ENCODE measurements around the gene EPSTI1.
"Not testable (repeated sequence)": the region's sequence is repeated elsewhere in the genome, so short reads cannot be mapped to it uniquely, and the experiment has no call there.

The EPSTI1 gene

GRCh38 chr13:43003729-43004128 is 11.7 kb upstream of the EPSTI1 start:
- no peak for DNase-seq

DNA sequence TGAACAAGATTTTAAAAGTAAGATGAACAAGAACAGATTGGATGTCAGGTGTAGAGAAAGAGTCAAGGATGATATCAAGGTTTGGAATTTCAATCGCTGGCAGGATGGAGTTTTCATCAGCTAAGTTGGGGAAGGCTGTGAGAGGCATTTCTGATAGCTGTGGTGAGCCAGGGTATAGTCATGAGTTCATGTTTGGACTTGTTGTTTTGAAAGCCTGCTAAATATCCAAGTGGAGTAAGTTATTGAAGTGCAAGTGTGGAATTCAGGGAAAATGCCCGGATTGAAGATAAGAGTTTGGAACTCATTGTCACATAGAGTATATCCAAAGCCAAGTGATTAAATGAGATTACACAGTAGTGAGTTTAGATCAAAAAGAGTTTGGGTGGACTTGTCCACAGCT is 11.0 kb upstream of the EPSTI1 start:
- no peak for DNase-seq

- no peak for DNase-seq
These were observed 10.0 kb upstream of the EPSTI1 start for GRCh38 chr13:43002021-43002420.

DNA sequence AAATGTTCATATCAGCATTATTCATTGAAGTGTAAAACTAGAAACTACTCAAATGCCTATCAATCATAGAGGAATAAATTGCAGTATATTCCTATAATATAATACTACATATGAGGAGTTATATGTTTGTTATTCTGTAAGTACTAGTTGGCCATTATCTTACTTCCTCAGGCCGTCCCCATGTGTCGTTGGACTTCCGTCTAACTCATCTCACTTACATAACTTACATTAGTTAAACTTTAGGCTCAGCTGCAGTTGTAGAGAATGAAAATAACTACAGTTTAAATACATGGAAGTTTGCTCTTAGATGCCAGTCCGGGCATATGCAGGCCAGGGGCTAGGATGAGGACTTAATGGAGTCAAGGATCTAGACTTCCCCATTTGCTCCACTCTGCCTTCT is 8.6 kb upstream of the EPSTI1 start:
- DNase-seq: no peak

DNA sequence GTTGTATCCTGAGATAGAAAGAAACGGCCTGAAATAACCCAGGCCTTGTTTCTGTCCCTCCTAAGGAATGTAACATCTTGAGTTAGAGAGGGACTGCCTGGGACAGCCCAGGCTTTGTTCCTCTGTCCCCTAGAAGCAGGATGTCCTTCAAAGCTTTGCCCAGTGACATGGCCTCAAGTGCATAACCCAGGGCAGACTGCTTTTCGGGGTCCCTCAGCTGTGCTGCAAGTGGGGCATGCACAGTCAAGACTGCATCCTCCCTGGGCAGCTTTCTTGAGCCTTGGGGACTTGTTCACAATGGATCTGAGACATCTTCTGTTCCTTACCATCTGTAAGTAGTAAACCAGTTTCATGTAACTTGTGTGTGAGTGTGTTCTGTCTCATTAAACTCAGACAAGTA is 7.5 kb upstream of the EPSTI1 start:
- DNase-seq: no peak

DNA sequence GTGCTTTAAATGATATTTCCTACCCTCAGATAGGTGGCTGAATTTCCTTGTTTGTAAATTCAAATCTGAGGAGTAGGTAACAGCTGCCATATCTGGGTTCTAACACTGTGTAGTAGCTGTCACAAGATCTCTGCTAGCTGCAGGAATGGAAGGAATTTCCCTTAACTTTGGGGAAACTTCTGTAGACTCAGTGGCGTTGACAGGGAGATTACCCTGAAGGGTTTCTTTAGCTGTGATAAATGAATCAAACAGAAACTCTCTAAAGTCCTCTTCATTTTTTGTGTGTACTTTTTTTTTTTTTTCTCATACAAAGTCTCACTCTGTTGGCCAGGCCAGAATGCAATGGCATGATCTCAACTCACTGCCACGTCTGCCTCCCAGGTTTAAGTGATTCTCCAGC is 5.3 kb upstream of the EPSTI1 start:
- DNase-seq: no peak

DNA sequence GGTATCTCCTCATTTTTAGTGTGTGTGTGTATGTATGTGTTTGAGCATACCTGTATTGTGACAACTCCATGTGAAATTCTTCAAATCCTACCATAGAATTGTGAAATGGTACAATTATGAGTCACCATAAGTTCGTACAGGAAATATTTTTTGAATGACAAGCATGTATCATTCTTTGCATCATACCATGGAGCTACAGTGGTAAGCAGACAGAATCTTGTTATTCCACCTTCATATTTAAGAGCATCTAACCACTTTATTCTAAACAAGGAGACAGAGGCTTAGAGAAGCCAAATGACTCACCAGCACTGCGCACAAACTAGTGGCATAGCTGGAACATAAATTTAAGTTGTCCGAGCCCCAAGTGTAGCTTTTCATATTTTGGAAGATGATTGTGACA is 4.5 kb upstream of the EPSTI1 start:
- DNase-seq: no peak

DNA sequence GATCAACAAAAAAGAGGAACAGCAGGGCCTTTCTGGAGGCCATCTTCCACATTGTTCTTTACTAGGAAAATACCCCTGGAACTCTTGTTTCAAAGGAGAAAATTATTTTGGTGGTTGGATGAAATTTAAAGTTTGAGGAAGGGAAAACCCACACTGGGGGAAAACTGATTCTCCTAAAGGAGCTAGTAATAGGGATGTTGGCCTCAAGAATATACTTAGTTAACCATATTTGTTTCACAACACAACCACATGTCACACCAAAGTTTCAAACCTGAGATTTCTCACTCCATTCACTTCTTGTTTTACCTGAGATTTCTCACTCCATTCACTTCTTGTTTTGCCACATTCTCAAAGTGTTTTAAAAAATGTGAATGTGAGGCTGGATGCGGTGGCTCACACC is 2.8 kb upstream of the EPSTI1 start:
- DNase-seq: no peak

- no peak for DNase-seq
These were observed 702 bp upstream of the EPSTI1 start for GRCh38 chr13:42992764-42993122.

GRCh38 chr13:42991233-42991897 is 676 bp downstream of the EPSTI1 start:
- DNase-seq: not testable (repeated sequence)

GRCh38 chr13:42990291-42991232 is 1.5 kb downstream of the EPSTI1 start:
- DNase-seq: no peak

DNA sequence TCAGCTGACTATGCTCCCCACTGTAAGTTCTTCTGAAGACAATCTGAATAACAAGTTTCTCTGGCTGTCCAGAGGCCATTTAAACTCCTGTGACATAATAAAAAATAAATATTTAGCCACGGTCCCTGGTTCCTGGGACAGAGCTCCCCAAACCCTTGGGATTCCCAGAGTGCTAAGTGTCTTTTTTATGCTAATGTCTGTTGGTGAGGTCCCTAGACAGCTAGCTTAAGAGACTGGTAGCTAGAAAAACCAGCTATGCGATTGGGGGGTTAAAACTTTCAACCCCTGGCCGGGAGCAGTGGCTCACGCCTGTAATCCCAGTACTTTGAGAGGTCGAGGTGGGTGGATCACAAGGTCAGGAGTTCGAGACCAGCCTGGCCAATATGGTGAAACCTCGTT is 5.9 kb downstream of the EPSTI1 start:
- DNase-seq: no peak

DNA sequence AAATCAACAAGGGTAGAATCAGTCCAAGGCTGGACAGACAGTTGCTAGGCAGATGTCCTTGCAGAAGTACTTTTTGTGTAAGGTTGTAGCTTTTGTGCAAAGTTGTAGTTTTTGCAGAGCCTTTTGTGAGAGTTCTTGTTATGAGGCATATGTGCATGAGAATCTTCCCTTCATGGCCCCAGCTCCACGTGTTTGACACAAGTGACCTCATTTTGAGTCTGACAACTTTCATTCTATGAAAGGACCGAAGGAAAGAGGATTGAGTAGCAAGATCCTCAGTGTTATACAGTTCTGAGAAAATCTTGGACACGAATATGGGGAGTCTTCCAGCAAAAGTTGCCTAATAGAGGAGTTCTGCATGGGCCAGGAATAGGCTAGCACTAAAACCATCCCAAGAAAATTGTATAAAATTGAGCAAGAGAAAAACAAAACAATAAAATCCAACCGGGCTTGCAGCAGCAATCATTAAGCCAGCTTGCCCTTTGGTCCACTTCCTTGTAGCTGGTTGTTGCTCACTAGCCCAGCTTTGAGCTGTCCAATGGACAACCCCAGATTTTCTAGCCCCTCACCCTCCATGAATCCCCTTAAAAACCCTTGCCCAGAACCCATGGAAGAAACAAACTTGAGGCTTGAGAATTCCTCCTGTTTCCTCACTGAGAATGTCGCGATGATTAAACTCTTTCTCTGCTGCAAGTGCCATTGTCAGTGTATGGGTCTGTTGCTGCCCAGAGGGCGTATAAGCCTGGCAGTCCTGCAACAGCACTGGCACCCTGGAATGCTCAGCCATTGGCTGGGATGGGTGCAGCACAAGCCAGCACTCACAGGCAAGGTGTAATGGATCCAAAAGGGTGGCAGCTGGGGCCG is 6.5 kb downstream of the EPSTI1 start:
- DNase-seq: no peak

GRCh38 chr13:42984691-42985090 is 7.3 kb downstream of the EPSTI1 start:
- no peak for DNase-seq

DNA sequence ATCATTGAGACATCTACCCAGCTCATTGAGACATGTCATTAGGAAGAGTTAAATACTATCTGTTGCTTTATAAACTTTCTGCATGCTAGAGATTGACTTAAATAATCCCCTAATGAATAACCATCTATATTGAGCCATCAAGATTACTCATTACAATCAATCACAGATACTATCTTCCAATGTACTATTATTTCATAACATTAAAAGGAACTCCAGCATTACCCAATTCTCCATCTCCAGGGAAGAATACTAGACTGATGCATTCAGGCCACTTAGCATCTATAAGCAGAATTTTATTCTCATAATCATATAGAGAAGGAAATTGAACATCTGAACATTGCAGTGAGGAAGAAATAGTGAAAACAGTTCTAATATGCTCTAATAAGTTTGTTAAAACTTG is 8.0 kb downstream of the EPSTI1 start:
- no peak for DNase-seq

DNA sequence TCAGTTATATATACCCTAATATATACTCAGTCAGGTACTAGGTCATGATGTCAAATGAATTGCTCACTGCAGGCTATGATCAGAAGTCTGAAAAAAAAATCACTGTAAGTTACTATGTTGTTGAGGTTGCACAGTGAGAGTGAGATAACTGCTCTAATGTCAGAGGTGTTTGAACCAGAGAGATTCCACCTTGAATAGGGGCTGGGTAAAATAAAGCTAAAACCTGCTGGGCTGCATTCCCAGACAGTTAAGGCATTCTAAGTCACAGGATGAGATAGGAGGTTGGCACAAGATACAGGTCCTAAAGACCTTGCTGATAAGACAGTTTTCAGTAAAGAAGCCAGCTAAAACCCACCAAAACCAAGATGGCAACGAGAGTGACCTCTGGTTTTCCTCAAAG is 10.2 kb downstream of the EPSTI1 start:
- no peak for DNase-seq

- DNase-seq: no peak
These were observed 10.7 kb downstream of the EPSTI1 start for GRCh38 chr13:42981317-42981716.

- no peak for DNase-seq
These were observed 14.8 kb downstream of the EPSTI1 start for GRCh38 chr13:42977219-42977659.

DNA sequence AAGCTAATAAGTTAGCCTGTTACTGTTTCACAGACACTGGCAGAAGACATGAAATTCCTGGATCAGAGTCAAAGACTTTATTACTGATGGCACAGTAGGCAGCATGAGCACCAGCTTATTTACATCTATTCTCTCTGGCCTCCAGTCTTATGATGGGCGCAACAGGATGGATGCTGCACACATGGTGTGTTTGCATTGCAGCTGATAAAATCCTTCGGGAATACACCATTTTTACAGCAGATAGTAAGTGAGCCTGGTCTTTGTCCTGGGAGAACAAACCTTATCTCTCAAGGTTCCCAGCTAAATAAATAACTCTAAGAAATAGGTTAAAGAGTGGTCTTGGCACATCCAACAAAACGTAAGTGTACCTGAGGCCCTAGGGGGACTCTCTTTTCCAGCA is 16.0 kb downstream of the EPSTI1 start:
- no peak for DNase-seq

- no peak for DNase-seq
These were observed 18.5 kb downstream of the EPSTI1 start for GRCh38 chr13:42973581-42973980.

DNA sequence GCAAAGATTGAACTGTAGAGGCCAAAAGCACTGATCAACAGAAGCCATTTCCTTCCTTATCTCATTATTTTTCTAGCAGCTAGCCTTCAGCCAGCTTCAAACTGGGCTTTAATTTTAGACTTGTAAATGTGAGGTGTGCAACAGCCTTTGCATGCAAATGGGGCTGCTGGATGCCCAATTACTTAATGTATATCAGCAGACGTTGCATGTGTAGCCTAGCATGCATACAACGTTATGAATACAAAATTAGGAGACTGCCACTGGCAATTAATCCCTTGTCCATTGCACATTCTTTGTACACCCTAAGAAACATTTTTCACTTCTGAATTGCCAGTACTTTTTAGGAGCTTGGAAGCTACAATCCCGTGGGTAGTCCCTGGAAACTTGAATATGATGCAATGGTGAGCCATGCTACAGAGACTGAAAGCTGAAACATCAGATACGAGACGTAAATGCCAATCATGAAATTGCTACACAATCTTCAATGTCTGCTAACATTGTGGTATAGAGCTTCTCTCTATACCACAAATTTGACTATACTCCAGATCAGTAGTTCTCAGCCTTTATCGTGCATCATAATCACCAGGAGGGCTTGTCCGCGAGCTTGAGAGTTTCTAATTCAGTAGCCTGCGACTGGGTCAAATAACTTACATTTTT is 20.2 kb downstream of the EPSTI1 start:
- DNase-seq: no peak

- DNase-seq: peak; percentile 8
These were observed 21.0 kb downstream of the EPSTI1 start for GRCh38 chr13:42970824-42971690.
